Left lung (tissue), 10 donors: ENCODE results near the gene RAI1. TPM values are rescaled to one million over a fixed set of nuclear protein-coding genes. Genes with fewer than 3 reads are reported as not detected.

Experiments
- ATAC-seq: fragments of 200-7000 bp; cut with Tn5 transposase; one replicate; pipeline ENCODE4 v1.9.1; 2020; ENCODE audit warnings: moderate library complexity
- DNase-seq, 4 donors: peaks; one replicate each; pipeline ENCODE4 v3.0.0-alpha.2; 2013 to 2020
- H3K27ac ChIP-seq, 2 donors: fragments of 200-600 bp; sonication (generic) in 1 of 2; one replicate each; pipeline versions ENCODE4 v1.5.0 to v1.8.0; 2020 to 2021
- H3K27me3 ChIP-seq, 2 donors: fragments of 200-600 bp; sonication (generic) in 1 of 2; one replicate each; pipeline versions ENCODE4 v1.5.0 to v1.8.0; 2020 to 2021
- H3K36me3 ChIP-seq, 2 donors: fragments of 200-600 bp; sonication (generic) in 1 of 2; one replicate each; pipeline versions ENCODE4 v1.5.0 to v1.8.0; 2020 to 2021
- H3K4me1 ChIP-seq, 2 donors: fragments of 200-600 bp; one replicate each; pipeline ENCODE4 v1.8.0; 2021
- H3K4me3 ChIP-seq, 2 donors: fragments of 200-600 bp; sonication (generic) in 1 of 2; one replicate each; pipeline versions ENCODE4 v1.5.0 to v1.8.0; 2020 to 2021; ENCODE audit warnings: mild to moderate bottlenecking in 1 of 2
- H3K9me3 ChIP-seq, 2 donors: fragments of 200-600 bp; sonication (generic) in 1 of 2; one replicate each; pipeline versions ENCODE4 v1.5.0 to v1.8.0; 2020 to 2021
- CTCF ChIP-seq, 2 donors: fragments of 200-600 bp; sonication (generic) in 1 of 2; IDR thresholded peaks; one replicate each; pipeline versions ENCODE4 v1.5.0 to v1.8.0; 2021; ENCODE audit warnings: antibody characterized with exemption in 2 of 2
- intact Hi-C, 2 donors: fragments of 100-400 bp; cut with DNase I; formaldehyde crosslinking; loops; one replicate each; pipeline versions ENCODE4 v1.11.2 to v1.14.2; 2022
- polyA plus RNA-seq, 6 donors: library from polyadenylated mRNA; unstranded; fragments of 120-200 nt; gene quantifications; one replicate each; pipeline ENCODE4 v1.2.1, GENCODE V29; 2013; ENCODE audit not compliant: insufficient read length in 6 of 6
- total RNA-seq, 2 donors: library from RNA; stranded (reverse); fragmentation: NEBNext Ultra II Directional; extraction: Animal tissue kit (Norgen Biotek cat#: 25700); gene quantifications; one replicate each; pipeline ENCODE4 v1.2.1, GENCODE V29; 2021
- donor health status: DM: no; HTN: yes; CAD: no.
- donor health status: DM: no; HTN: no; CAD: no.

RAI1 gene
- total and polyA plus RNA-seq, 8 donors: 28.8 to 43.8 (median 34.7) TPM

GRCh38 chr17:17783825-17784656 lies 102.8 kb downstream of the RAI1 start:
- H3K27me3 ChIP-seq: peaks cover 0 to 40% of the 10 kb centered on the region in 2 donors
- no peaks in the 10 kb centered on the region for H3K9me3 ChIP-seq
- peaks cover 24 to 49% of the 10 kb centered on the region in 2 donors for H3K4me1 ChIP-seq
- TF ChIP-seq CTCF (IDR thresholded peaks at IDR 0.05): no peak
- intact Hi-C loops: no loop called here
- no peaks in the 10 kb centered on the region for H3K36me3 ChIP-seq
- DNase-seq: peak in 2 of 4 donors; percentile 76 to 85
- peak overlapping the region; percentile 1 to 48 for H3K27ac ChIP-seq
- ATAC-seq: peak; percentile 7
- peak overlapping the region; percentile 41 to 44 for H3K4me3 ChIP-seq

DNA sequence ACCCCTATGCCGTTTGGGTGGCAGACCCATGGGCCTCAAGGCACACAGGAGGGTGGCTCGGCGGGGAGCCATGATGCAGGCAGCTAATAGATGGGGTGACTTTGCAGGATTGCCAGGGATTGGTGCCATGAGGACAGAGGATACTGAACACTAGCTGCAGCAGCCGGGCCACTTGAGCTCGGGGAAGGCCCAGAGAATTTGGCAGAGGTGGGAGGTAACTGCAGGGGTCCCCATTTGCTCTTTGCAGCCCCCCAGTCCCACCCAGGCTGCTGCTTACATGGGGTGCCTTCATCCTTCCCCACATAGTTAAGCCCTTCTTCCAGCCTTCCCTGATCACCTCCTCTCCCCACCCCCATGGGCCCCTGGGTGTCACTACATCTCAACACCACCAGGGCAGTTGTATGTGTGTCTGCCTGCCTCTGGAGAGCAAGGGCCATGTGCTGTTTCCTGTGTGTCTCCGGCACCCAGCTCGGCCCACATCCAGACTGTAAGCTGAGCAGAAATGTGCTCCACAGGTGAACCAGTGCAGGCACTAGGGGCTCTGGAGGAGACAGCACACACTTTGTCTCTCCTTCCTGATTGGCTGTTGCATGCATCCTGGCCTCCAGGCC lies 103.5 kb downstream of the RAI1 start:
- no peak for TF ChIP-seq CTCF (IDR thresholded peaks at IDR 0.05)
- Histone ChIP-seq H3K36me3 (no peaks in the 10 kb centered on the region), H3K4me1 (peaks cover 24 to 49% of the 10 kb centered on the region in 2 donors), H3K4me3 (no peak overlapping the region), H3K27ac (no peak overlapping the region), H3K9me3 (no peaks in the 10 kb centered on the region), H3K27me3 (peaks cover 0 to 40% of the 10 kb centered on the region in 2 donors)
- intact Hi-C loops: no loop called here
- DNase-seq (no peak), ATAC-seq (no peak)

DNA sequence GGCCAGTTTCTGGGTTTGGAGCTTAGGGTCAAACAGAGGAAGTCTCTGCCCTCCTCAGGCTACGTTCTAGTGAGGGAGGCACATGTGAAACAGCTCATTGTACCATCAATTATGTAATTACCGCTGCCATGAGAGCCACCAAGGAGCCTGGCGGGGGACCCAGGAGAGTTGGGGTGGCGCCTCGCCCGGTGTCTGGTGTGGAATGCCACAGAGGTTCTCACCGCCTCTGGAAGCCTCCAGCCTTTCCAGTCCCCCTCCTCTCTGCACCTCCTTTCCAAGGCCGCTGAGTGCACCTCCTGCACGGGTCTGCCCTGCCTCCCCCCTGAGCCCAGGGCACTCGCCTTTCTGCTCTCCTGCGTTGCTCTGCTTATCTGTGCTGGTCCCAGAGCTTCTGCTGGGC lies 104.1 kb downstream of the RAI1 start:
- DNase-seq (no peak), ATAC-seq (no peak)
- intact Hi-C loops: no loop called here
- Histone ChIP-seq H3K36me3 (no peaks in the 10 kb centered on the region), H3K4me1 (peaks cover 22 to 44% of the 10 kb centered on the region in 2 donors), H3K27ac (no peak overlapping the region), H3K9me3 (no peaks in the 10 kb centered on the region), H3K4me3 (no peak overlapping the region), H3K27me3 (peaks cover 0 to 39% of the 10 kb centered on the region in 2 donors)
- TF ChIP-seq CTCF (IDR thresholded peaks at IDR 0.05): no peak

GRCh38 chr17:17786998-17787397 lies 105.7 kb downstream of the RAI1 start:
- ATAC-seq (no peak), DNase-seq (no peak)
- no peak overlapping the region for H3K4me3 ChIP-seq
- no peak for TF ChIP-seq CTCF (IDR thresholded peaks at IDR 0.05)
- H3K36me3 ChIP-seq: no peaks in the 10 kb centered on the region
- intact Hi-C loops: no loop called here
- peaks cover 0 to 24% of the 10 kb centered on the region in 2 donors for H3K27me3 ChIP-seq
- peaks cover 7 to 35% of the 10 kb centered on the region in 2 donors for H3K4me1 ChIP-seq
- no peaks in the 10 kb centered on the region for H3K9me3 ChIP-seq
- no peak overlapping the region for H3K27ac ChIP-seq

DNA sequence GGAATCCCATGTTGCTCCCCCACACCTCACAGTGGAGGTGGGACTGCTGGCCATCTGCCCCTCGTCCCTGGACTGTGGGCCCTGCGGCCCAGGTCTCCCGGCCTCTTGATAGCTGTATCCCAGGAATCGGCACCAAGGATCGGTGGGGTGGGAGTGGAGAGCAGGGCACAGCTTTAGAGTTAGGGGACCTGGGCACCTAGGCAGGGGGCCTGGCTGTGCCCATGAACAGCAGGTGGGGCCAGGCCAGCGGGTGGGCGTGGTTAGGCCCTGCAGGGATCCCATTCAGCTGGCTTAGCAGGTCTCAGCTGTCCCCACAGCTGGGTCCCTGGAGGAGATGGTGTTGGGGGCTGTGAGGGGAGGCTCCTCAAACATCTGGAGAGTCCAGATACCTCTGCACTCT lies 106.3 kb downstream of the RAI1 start:
- Histone ChIP-seq H3K9me3 (no peaks in the 10 kb centered on the region), H3K36me3 (no peaks in the 10 kb centered on the region), H3K4me3 (no peak overlapping the region), H3K4me1 (peaks cover 7 to 35% of the 10 kb centered on the region in 2 donors), H3K27me3 (peaks cover 0 to 18% of the 10 kb centered on the region in 2 donors), H3K27ac (no peak overlapping the region)
- intact Hi-C loops: no loop called here
- no peak for DNase-seq
- ATAC-seq: no peak
- no peak for TF ChIP-seq CTCF (IDR thresholded peaks at IDR 0.05)
